Liver (tissue), 9 donors: Measurements from ENCODE around the gene SF1. TPM values are rescaled to one million over a fixed set of nuclear protein-coding genes. Genes with fewer than 3 reads are reported as not detected.
A peak's percentile ranks its signal among the peaks of the same experiment; 100 is the strongest.

Experiments
- DNase-seq: peaks from one replicate; pipeline ENCODE4 v3.0.0-alpha.2; 2017; ENCODE audit warnings: low spot score
- H3K27ac ChIP-seq, 2 donors: one replicate each; pipeline ENCODE4 v1.7.0; 2013; ENCODE audit warnings: inconsistent platforms in 2 of 2, low read length in 2 of 2, control low read depth in 1 of 2, low read depth in 1 of 2, mild to moderate bottlenecking in 1 of 2
- H3K27me3 ChIP-seq, 4 donors: one replicate each; pipeline versions ENCODE4 v1.6.1 to v1.7.0; 2013; ENCODE audit warnings: low read length in 3 of 4, inconsistent platforms in 1 of 4, mild to moderate bottlenecking in 1 of 4, moderate library complexity in 1 of 4; ENCODE audit not compliant: control insufficient read depth in 4 of 4, insufficient read depth in 4 of 4
- H3K36me3 ChIP-seq, 4 donors: one replicate each; pipeline versions ENCODE4 v1.6.1 to v1.7.0; 2013; ENCODE audit warnings: low read length in 3 of 4, mild to moderate bottlenecking in 3 of 4, low read depth in 1 of 4, moderate library complexity in 1 of 4; ENCODE audit not compliant: control insufficient read depth in 4 of 4, insufficient read depth in 3 of 4
- H3K4me1 ChIP-seq, 4 donors: one replicate each; pipeline versions ENCODE4 v1.6.1 to v1.7.0; 2013; ENCODE audit warnings: low read length in 3 of 4, mild to moderate bottlenecking in 3 of 4, moderate library complexity in 1 of 4; ENCODE audit not compliant: control insufficient read depth in 4 of 4, insufficient read depth in 4 of 4
- H3K4me3 ChIP-seq, 3 donors: one replicate each; pipeline versions ENCODE4 v1.6.1 to v1.7.0; 2013; ENCODE audit warnings: low read length in 3 of 3, control low read depth in 1 of 3, low read depth in 1 of 3, mild to moderate bottlenecking in 1 of 3
- H3K9ac ChIP-seq, 2 donors: one replicate each; pipeline ENCODE4 v1.7.0; 2013; ENCODE audit warnings: low read length in 2 of 2, mild to moderate bottlenecking in 2 of 2, moderate library complexity in 2 of 2, control low read depth in 1 of 2, low read depth in 1 of 2
- H3K9me3 ChIP-seq, 4 donors: one replicate each; pipeline versions ENCODE4 v1.6.1 to v1.7.0; 2013; ENCODE audit warnings: low read length in 3 of 4; ENCODE audit not compliant: control insufficient read depth in 4 of 4
- ATF3 ChIP-seq: IDR thresholded peaks from 2 replicates; pipeline ENCODE4 v1.6.1; 2016; ENCODE audit warnings: antibody characterized with exemption
- CTCF ChIP-seq: fragments of 150-350 bp; IDR thresholded peaks from 2 replicates; pipeline ENCODE4 v1.5.1; 2017; ENCODE audit warnings: improper control_type of control experiment, low read depth, low read length; ENCODE audit not compliant: missing input control
- FOXA2 ChIP-seq: IDR thresholded peaks from 2 replicates; pipeline ENCODE4 v1.6.1; 2016; ENCODE audit warnings: antibody characterized with exemption
- GABPA ChIP-seq, 2 donors: IDR thresholded peaks in 1 of 2; conservative IDR thresholded peaks in 1 of 2; 2 replicates each; pipeline ENCODE4 v1.6.1; 2016; ENCODE audit warnings: antibody characterized with exemption in 2 of 2, mild to moderate bottlenecking in 1 of 2, moderate library complexity in 1 of 2
- HNF4A ChIP-seq, 2 donors: conservative IDR thresholded peaks; 2 replicates each; pipeline ENCODE4 v1.6.1; 2016; ENCODE audit warnings: antibody characterized with exemption in 2 of 2, mild to moderate bottlenecking in 2 of 2
- HNF4G ChIP-seq: IDR thresholded peaks from 2 replicates; pipeline ENCODE4 v1.6.1; 2016; ENCODE audit warnings: antibody characterized with exemption
- JUND ChIP-seq, 2 donors: IDR thresholded peaks; 2 replicates each; pipeline ENCODE4 v1.6.1; 2016; ENCODE audit warnings: antibody characterized with exemption in 2 of 2
- MAX ChIP-seq: IDR thresholded peaks from 2 replicates; pipeline ENCODE4 v1.6.1; 2016; ENCODE audit warnings: antibody characterized with exemption
- NR2F2 ChIP-seq: IDR thresholded peaks from 2 replicates; pipeline ENCODE4 v1.6.1; 2016; ENCODE audit warnings: antibody characterized with exemption
- RAD21 ChIP-seq, 2 donors: IDR thresholded peaks; 2 replicates each; pipeline ENCODE4 v1.6.1; 2016; ENCODE audit warnings: antibody characterized with exemption in 2 of 2, mild to moderate bottlenecking in 2 of 2
- REST ChIP-seq: IDR thresholded peaks from 2 replicates; pipeline ENCODE4 v1.6.1; 2016; ENCODE audit warnings: antibody characterized with exemption, mild to moderate bottlenecking
- SP1 ChIP-seq: IDR thresholded peaks from 2 replicates; pipeline ENCODE4 v1.6.1; 2018; ENCODE audit warnings: antibody characterized with exemption, mild to moderate bottlenecking
- TAF1 ChIP-seq: conservative IDR thresholded peaks from 2 replicates; pipeline ENCODE4 v1.6.1; 2016; ENCODE audit warnings: antibody characterized with exemption, mild to moderate bottlenecking
- YY1 ChIP-seq: IDR thresholded peaks from 2 replicates; pipeline ENCODE4 v1.6.1; 2016; ENCODE audit warnings: antibody characterized with exemption, mild to moderate bottlenecking
- WGBS: extraction: QIAGEN DNeasy Blood & Tissue Kit; methylation state at CpG from one replicate; pipeline ENCODE4 v1.1.7; 2013; 5-methylcytosine and 5-hydroxymethylcytosine counted together
- polyA plus RNA-seq, 2 donors: library from polyadenylated mRNA; stranded (reverse) in 1 of 2; unstranded in 1 of 2; fragments of 200-250 nt in 1 of 2; fragments of >200 nt in 1 of 2; fragmentation: Nextera tagmentation in 1 of 2; extraction: Ambion mirVana in 1 of 2; gene quantifications; one replicate each; pipeline versions ENCODE4 v1.2.1 to v1.2.3, GENCODE V29; 2013 to 2015
- total RNA-seq, 2 donors: library from RNA; depleted of rRNA; stranded (reverse); fragments of >200 nt; gene quantifications; one replicate each; pipeline ENCODE4 v1.2.3, GENCODE V29; 2014
- donor health status: healthy.
- donor health status: healthy.
- donor health status: healthy.
- donor health status: healthy.
- donor health status: healthy.

SF1 gene
- total and polyA plus RNA-seq, 4 donors = 44.9 to 135 (median 50.1) TPM

- Histone ChIP-seq H3K4me3 (peak overlapping the region; percentile 84 to 100 (median 93)), H3K27ac (peak overlapping the region; percentile 97 to 99), H3K27me3 (no peaks in the 10 kb centered on the region), H3K9ac (peak overlapping the region; percentile 1 to 39), H3K4me1 (peaks cover 3 to 33% (median 20%) of the 10 kb centered on the region in 4 donors), H3K9me3 (no peaks in the 10 kb centered on the region), H3K36me3 (peaks cover 13 to 37% (median 33%) of the 10 kb centered on the region in 4 donors)
- TF ChIP-seq HNF4G = no peak
- TF ChIP-seq REST = peak; percentile 61
- WGBS = under 1% methylated on average over 98 of the region's 98 CpGs
- DNase-seq = peak; percentile 90
These were observed 706 bp downstream of the SF1 start for GRCh38 chr11:64777449-64778222.

GRCh38 chr11:64776875-64777274, 1.5 kb downstream of the SF1 start:
- Histone ChIP-seq H3K9ac (peak overlapping the region; percentile 1 to 39), H3K9me3 (no peaks in the 10 kb centered on the region), H3K4me3 (peak overlapping the region; percentile 84 to 100 (median 93)), H3K36me3 (peaks cover 13 to 43% (median 38%) of the 10 kb centered on the region in 4 donors), H3K27ac (no peak overlapping the region), H3K4me1 (peaks cover 3 to 35% (median 20%) of the 10 kb centered on the region in 4 donors), H3K27me3 (no peaks in the 10 kb centered on the region)
- 25% methylated on average over 3 of the region's 3 CpGs for WGBS
- no peak for DNase-seq
- TF ChIP-seq TAF1 (no peak), HNF4G (no peak), GABPA (IDR thresholded peaks at IDR 0.05 in 1 of 2, conservative IDR thresholded peaks at IDR 0.05 in 1 of 2) (no peak), ATF3 (no peak), YY1 (no peak), CTCF (no peak), MAX (no peak), RAD21 (IDR thresholded peaks at IDR 0.05) (no peak), JUND (IDR thresholded peaks at IDR 0.05) (no peak), REST (no peak), HNF4A (conservative IDR thresholded peaks at IDR 0.05) (no peak), FOXA2 (no peak), SP1 (no peak), NR2F2 (no peak)
